T-helper 9 cell (primary cell): ENCODE measurements around the gene HNRNPLL.
"Not testable (repeated sequence)": the region's sequence is repeated elsewhere in the genome, so short reads cannot be mapped to it uniquely, and the experiment has no call there.

ENCODE experiments used
- DNase-seq: peaks from one replicate; pipeline ENCODE4 v3.0.0-alpha.2; 2020

The HNRNPLL gene

DNA sequence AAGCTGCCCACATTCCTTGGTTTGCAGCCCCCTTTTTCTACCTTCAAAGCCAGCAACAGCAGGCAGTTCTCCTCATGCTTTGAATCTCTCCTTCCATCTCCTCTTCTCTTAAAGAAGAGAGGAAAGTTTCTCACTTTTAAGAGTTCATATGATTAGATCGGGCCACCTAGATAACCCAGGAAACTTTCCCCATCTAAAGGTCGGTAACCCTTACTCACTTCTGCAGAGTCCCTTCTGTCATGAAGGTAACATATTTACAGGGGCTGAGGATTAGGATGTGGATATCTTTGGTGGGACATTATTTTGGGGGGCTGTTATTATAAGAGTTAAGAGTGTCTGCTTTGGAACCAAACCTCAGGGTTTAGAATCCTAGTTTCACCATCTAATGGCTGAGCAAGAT is 51.0 kb downstream of the HNRNPLL start:
- no peak for DNase-seq

GRCh38 chr2:38551171-38551570 is 51.6 kb downstream of the HNRNPLL start:
- DNase-seq: no peak

DNA sequence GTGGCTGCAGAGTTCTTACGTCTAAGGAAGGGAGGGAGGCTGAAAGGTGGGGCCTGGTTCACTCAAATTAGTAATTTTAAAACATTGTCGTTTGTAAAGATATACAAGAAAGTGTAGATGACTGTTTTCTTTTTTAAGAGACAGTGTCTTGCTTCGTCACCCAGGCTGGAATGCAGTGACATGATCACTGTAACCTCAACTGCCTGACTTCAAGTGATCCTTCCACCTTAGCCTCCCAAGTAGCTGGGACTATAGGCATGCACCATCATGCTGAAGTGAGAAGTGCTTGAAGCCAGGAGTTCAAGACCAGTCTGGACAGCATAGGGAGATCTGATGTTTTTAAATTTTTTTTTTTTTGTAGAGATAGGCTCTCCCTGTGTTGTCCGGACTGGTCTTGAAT is 52.9 kb downstream of the HNRNPLL start:
- no peak for DNase-seq

GRCh38 chr2:38549071-38549704 is 53.5 kb downstream of the HNRNPLL start:
- no peak for DNase-seq

DNA sequence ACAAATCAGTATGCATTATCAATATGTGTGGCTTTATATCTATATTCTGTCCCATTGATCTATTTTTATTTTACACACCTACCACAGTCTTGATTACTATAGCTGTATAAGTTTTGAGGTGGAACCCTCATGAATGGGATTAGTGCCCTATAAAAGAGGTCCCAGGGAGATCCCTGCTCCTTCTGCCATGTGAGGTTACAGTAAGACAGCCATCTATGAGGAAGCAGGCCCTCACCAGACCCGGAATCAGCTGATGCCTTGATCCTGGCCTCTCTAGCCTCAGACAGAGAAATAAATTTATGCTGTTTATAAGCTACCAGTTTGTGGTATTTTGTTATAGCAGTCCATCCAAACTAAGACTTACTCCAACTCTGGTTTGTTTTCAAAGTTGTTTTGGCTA is 54.9 kb downstream of the HNRNPLL start:
- DNase-seq: no peak

DNA sequence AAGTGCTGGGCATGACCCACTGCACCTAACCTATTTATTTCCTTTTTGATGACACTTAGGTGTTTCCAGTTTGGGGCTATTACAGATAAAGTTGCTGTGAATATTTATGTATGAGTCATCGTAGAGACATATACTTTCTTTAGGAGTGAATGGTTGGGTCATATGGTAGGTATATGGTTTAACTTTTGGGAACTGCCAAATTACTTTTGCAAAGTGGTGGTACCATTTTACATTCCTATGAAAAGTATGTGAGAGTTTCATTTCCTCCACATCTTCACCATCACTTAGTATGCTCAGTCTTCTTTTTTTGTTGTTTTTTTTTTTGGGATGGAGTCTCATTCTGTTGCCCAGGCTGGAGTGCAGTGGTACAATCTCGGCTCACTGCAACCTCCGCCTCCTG is 56.1 kb downstream of the HNRNPLL start:
- no peak for DNase-seq

GRCh38 chr2:38546064-38546463 is 56.7 kb downstream of the HNRNPLL start:
- no peak for DNase-seq

DNA sequence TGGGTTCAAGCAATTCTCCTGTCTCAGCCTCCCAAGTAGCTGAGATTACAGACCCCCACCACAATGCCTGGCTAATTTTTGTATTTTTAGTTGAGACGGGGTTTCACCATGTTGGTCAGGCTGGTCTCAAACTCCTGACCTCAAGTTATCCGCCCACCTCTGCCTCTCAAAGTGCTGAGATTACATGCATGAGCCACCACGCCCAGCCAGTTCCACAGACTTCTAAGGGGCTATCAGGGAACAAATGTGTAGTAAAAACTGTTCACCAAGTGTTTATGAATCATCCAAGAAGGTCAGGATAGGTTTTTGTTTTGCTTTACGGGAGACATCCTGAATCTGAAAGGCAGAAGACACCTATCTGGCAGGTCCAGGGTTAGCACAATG is 60.5 kb downstream of the HNRNPLL start:
- DNase-seq: not testable (repeated sequence)

- no peak for DNase-seq
Observed at GRCh38 chr2:38540580-38541286, 62.0 kb downstream of the HNRNPLL start.

- no peak for DNase-seq
Observed at GRCh38 chr2:38539086-38539485, 63.6 kb downstream of the HNRNPLL start.

DNA sequence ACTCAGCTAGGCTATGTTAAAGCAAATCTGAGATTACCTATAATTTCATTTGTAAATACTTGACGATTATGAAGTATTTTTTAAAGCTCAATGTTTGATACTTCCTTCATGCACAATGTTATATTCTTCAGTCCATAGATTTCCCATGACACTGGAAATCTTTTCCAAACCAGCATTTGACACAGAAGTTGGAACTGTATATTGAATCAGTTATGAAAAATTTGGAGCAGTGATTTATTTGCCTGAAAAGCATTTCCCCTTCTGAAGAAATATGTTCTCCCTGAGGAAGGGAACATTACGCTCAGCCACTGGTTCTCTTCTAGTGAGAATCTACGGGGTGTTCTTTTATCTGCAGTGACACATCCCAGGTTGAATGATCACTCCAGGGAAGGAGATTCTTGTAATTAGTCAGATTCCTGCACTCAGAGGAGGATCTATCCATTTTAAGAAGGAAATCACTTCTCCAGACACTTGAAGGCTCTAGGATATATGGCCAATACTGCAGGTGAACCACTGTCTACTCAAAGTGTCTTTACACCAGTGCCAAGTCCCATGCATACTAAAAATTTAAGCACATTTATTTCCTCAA is 64.7 kb downstream of the HNRNPLL start:
- no peak for DNase-seq

- DNase-seq: not testable (repeated sequence)
Observed at GRCh38 chr2:38537296-38537695, 65.4 kb downstream of the HNRNPLL start.

DNA sequence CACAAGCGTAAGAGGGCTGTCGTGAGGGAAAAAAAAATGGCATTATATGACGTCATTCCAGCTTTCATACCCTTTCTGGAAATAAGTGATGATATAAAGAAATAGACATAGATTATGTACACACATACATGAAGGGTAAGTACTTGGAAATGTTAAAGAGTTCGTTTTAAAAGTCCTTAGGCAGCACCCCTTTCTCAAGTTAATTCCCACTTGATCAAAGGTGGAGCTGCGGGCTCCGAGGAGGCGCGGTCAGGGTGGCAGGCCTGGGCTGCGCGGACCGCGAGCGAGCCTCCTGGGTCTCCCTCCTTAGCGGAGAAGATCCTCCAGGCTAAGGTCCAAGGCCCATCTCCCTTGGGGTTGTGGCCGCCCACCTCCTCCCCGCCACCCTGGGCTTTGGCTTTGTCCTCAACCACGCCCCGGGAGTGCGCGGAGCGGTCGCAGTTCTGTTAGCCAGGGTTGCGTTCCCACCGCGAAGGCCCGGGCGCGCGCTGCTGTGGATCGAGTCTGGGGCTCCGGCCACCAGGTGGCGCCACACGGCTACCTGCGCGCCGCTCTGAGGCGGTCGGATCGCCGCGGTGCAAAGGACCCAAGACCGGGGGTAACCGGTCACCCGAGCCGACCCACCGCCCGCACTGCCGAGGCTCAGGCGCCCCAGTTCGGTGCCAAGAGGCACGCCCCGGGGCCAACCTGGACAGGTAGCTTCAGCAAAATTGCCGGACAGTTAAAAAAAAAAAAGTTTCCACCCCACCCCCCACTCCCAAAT is 66.8 kb downstream of the HNRNPLL start:
- peak; percentile 81 for DNase-seq

DNA sequence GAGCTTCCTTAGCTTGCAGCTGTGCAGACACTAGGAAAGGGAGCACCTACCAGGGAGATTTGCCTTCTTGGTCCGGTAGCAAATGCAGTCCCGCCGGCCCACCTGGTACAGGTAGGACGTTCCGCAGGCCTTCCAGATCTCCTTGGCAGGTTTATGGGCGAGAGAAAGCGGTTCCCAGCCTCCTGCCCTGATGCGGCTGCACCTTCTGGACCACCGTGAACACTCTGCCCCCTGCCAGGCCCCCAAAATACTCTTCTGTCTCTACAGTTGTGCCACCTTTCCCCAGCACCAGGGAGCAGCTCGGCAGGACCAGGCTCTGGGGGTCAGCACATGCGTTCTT is 67.4 kb downstream of the HNRNPLL start:
- DNase-seq: no peak

GRCh38 chr2:38534746-38535403 is 67.9 kb downstream of the HNRNPLL start:
- no peak for DNase-seq

DNA sequence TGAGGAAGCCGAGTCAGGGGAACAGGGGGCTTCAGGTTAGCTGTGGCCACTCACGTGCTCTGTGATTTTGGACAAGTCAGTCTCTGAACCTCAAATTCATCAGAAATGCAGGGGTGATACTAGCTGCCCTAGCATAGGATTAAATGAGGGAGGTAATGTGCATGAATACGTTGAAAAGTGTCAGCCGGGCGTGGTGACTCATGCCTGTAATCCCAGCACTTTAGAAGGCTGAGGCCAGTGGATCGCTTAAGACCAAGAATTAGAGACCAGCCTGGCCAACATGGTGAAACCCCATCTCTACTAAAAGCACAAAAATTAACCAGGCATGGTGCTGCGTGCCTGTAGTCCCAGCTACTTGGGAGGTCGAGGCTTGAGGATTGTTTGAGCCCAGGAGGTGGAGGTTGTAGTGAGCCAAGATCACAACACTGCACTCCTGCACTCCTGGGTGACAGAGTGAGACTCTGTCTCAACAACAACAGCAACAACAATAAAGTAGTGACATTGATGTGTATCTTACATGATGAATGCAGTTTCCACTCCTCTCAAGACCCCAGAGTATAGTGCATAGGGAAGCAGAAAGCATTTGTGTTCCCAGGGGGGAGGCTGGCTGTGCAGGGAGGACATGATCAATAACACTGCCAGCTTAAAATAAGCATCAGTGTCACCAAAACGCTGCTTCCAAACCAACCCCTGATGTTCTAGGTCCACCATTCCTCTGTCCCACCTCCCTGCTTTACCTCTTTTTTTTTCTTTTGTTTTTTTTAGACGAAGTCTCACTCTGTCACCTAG is 68.8 kb downstream of the HNRNPLL start:
- no peak for DNase-seq

DNA sequence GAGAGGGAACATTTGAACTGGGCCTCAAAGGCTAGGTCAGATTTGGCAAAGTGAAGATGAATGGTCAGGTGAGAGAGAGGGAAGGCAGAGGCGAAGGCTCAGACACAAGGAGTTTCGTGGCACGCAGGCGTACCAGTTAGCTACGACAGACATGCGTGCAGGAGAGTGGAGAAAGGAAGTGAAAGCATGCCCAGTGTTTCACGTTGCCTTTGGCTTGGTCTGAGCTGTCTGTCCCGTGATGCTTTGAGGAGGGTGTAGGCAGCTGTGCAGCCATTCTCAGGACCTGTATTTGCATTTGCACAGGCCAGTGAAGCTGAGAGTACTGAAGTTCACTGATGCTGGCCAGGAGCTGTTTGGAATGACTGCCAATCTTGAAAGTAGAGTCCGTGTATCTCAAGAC is 69.5 kb downstream of the HNRNPLL start:
- DNase-seq: no peak

- no peak for DNase-seq
Observed at GRCh38 chr2:38532366-38532765, 70.4 kb downstream of the HNRNPLL start.

- DNase-seq: no peak
Observed at GRCh38 chr2:38529208-38529607, 73.5 kb downstream of the HNRNPLL start.

- no peak for DNase-seq
Observed at GRCh38 chr2:38528534-38528933, 74.2 kb downstream of the HNRNPLL start.

DNA sequence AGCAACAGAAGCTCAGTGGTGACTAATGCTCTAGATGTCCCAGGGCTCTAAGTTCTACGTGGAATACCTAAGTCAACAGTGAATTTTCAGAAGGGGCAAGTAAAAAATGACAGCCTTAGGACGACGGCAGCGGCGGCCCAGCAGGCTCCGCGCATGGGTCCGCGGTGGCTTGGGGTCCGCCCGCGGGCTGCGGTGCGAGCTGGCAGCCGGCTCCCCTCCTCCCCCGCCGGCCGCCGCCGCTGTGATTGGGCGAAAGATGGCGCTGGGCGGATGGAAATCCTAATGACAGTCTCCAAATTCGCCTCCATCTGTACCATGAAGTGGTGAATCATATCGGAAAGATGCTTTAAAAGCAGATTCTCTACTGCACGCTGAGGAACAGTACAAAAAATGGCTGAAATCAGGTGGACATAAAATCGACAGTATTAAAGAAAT is 74.7 kb downstream of the HNRNPLL start:
- DNase-seq: no peak

DNA sequence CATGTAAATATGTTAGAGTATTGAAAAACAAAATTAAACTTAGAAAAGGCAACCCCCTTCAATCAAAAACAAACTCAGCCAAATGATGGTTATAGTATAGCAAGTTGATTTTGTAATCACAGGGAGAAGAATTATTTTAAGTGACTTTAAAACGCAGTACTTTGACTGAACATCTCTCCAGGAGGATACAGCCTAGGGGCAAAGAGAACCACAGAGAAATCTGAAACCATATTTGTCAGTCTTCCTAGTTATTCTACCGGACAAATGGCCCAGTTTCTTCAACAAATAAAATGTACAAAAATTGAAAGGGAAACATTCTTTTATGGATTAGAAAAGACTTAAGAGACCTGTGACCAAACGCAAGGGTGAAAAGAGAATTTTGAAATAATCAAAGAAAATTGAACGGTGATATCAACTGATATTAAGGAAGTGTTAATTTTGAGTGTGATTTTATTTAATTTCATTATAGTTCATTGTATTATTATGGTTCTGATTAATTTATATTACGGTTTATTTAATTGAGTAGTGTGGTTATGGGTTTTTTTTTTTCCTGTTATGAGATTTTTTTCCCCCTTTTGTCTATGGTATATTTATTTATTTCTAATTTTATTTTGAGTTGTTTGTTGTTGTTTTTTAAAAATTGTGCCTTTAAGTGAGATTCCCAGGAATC is 75.3 kb downstream of the HNRNPLL start:
- no peak for DNase-seq
